ENCODE measurements around the gene LRRC55.

LRRC55 gene

DNA sequence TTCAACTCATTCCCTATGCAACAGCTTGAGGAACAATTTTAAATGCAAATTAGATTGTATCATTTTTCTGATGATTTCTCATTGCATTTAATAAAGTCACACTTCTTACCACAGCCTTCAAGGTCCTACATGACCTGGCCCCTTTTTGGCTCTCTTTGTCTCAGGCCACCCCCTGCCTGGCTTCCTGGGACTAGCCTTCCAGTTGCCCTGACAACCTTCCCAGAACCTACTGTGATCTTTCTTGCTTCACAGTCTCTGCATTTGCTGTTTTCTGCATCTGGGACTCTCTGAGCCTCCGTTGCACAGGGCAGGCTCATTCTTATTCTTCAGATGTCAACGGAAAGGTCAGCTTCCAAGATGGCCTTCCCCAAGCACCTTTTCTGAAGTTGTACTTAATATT is 42.4 kb downstream of the LRRC55 start:
- no peak for TF ChIP-seq SUZ12 (IDR thresholded peaks at IDR 0.05; ENCODE audit: extremely low read depth, insufficient read depth, insufficient read length)
- no peak for TF ChIP-seq ZNF274 (IDR thresholded peaks at IDR 0.05; ENCODE audit: low read depth, low read length)
- TF ChIP-seq YY1 (IDR thresholded peaks at IDR 0.05; ENCODE audit: insufficient read depth, insufficient read length), result no peak
- Histone ChIP-seq H3K9me3 (ENCODE audit: insufficient read depth, low read length) (no peaks in the 10 kb centered on the region; the same call in 1 of the 2 replicates), H3K4me1 (ENCODE audit: insufficient read depth, insufficient read length) (no peaks in the 10 kb centered on the region), H3K27me3 (ENCODE audit: insufficient read depth, insufficient read length) (no peaks in the 10 kb centered on the region), H3K36me3 (ENCODE audit: insufficient read depth, insufficient read length, low read length) (no peaks in the 10 kb centered on the region), H3K9ac (ENCODE audit: insufficient read length, low read depth) (no peak overlapping the region), H3K4me3 (ENCODE audit: insufficient read length, low read depth) (no peak overlapping the region)
- DNase-seq (ENCODE audit: low read depth, low spot score), result no peak

DNA sequence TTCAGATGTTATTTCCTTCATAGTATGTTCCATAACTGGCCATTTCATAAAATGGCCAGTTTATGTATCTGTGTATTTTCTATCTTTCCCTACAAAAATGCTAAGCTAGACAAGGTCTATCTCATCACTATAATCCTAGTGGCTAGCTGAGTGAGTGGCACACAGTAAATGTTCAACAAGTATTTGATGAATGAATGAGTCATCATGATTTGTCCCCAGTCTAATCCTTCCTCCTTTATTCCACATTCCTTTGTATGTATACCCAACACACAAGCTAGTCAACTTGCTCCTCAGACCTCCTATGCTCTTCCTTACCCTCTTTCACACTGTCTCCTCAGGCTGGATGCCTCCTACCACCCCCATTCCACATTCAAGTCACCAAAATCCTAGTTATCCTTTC is 42.8 kb downstream of the LRRC55 start:
- Histone ChIP-seq H3K36me3 (ENCODE audit: insufficient read depth, insufficient read length, low read length) (no peaks in the 10 kb centered on the region), H3K9ac (ENCODE audit: insufficient read length, low read depth) (no peak overlapping the region), H3K9me3 (ENCODE audit: insufficient read depth, low read length) (no peaks in the 10 kb centered on the region; the same call in 1 of the 2 replicates), H3K4me1 (ENCODE audit: insufficient read depth, insufficient read length) (no peaks in the 10 kb centered on the region), H3K27me3 (ENCODE audit: insufficient read depth, insufficient read length) (no peaks in the 10 kb centered on the region), H3K4me3 (ENCODE audit: insufficient read length, low read depth) (no peak overlapping the region)
- TF ChIP-seq SUZ12 (IDR thresholded peaks at IDR 0.05; ENCODE audit: extremely low read depth, insufficient read depth, insufficient read length), result no peak
- TF ChIP-seq YY1 (IDR thresholded peaks at IDR 0.05; ENCODE audit: insufficient read depth, insufficient read length), result no peak
- no peak for TF ChIP-seq ZNF274 (IDR thresholded peaks at IDR 0.05; ENCODE audit: low read depth, low read length)
- no peak for DNase-seq (ENCODE audit: low read depth, low spot score)

DNA sequence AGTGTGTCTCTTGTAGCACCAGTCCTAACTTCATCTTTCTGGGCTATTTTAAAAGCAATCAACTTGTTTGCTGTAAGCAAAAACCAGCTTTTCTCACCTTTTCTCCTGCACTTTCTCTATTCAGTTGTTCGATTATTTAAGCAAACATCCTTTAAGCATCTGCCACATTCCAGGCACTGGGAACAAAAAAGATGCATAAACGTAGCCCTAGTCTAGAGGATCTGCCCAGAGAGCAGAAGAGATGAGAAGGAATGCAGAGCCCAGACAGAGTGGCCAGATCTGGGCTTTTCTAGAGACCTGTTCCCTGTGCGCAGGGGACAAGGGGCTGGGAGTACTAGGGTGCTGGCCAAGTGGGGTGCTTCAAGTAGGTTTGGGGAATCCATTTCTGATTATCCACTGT is 46.8 kb downstream of the LRRC55 start:
- Histone ChIP-seq H3K4me3 (ENCODE audit: insufficient read length, low read depth) (no peak overlapping the region), H3K36me3 (ENCODE audit: insufficient read depth, insufficient read length, low read length) (no peaks in the 10 kb centered on the region), H3K9ac (ENCODE audit: insufficient read length, low read depth) (no peak overlapping the region), H3K27me3 (ENCODE audit: insufficient read depth, insufficient read length) (peaks cover 4% of the 10 kb centered on the region), H3K4me1 (ENCODE audit: insufficient read depth, insufficient read length) (peaks cover 5% of the 10 kb centered on the region), H3K9me3 (ENCODE audit: insufficient read depth, low read length) (no peaks in the 10 kb centered on the region; the same call in none of the 2 replicates)
- no peak for DNase-seq (ENCODE audit: low read depth, low spot score)
- TF ChIP-seq ZNF274 (IDR thresholded peaks at IDR 0.05; ENCODE audit: low read depth, low read length), result no peak
- TF ChIP-seq SUZ12 (IDR thresholded peaks at IDR 0.05; ENCODE audit: extremely low read depth, insufficient read depth, insufficient read length), result no peak

DNA sequence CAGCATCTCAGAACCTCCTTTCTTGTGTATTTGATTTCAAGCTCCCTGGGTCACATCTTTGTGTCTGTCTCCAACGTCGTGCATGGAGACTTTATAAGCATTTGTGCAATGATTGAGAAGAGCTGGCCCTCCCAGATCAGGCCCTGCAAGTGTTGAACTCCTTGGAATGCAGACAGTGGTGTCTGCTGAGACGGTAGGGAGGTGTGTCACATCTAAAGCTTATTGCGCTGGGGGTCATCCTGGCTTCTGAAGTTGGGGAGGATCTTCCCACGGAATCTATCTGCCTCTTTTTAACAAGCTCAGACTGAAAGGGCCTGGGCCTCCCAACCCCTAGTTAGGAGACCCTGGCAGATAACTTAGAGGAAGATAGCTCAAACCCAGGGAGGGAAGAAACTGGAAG is 48.6 kb downstream of the LRRC55 start:
- TF ChIP-seq ZNF274 (IDR thresholded peaks at IDR 0.05; ENCODE audit: low read depth, low read length) (no peak), SUZ12 (IDR thresholded peaks at IDR 0.05; ENCODE audit: extremely low read depth, insufficient read depth, insufficient read length) (no peak), YY1 (IDR thresholded peaks at IDR 0.05; ENCODE audit: insufficient read depth, insufficient read length) (no peak)
- Histone ChIP-seq H3K27me3 (ENCODE audit: insufficient read depth, insufficient read length) (peaks cover 4% of the 10 kb centered on the region), H3K4me3 (ENCODE audit: insufficient read length, low read depth) (no peak overlapping the region), H3K9me3 (ENCODE audit: insufficient read depth, low read length) (no peaks in the 10 kb centered on the region; the same call in none of the 2 replicates), H3K9ac (ENCODE audit: insufficient read length, low read depth) (no peak overlapping the region), H3K36me3 (ENCODE audit: insufficient read depth, insufficient read length, low read length) (no peaks in the 10 kb centered on the region), H3K4me1 (ENCODE audit: insufficient read depth, insufficient read length) (peaks cover 5% of the 10 kb centered on the region)
- no peak for DNase-seq (ENCODE audit: low read depth, low spot score)

DNA sequence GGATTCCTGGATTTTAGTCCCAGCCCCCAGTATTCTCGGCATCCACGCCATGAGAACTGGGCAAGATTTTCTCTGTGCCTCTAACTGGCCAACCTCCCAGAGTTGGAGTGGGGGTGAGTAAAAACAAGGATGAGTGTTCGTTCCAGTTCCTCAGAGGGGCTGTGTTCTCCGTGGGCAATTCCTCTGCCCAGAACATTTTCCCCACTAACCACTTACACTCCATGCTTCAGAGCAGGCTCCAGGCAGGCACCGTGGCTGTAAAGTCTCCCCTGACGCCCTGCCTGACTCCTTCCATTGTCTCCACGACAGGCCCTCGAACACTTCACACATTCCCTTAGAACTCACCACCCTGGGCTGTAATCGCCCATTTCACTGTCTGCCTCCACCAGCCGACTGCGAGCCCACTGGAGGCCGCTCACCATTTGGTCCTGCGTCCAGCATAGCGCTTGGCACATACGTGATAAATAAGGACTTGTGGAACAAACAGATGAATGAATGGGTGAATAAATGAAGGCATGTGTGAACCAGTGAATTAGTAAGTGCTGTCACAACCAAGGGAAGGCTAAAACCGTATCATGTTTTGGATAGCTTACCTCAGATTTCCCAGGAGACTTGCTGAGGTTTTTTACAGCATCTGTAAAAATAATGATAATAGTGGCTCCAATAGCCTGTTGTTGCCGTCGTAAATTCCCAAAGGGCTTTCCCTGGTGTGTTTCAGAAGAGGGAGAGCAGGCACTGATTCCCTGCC is 49.2 kb downstream of the LRRC55 start:
- peaks cover 9% of the 10 kb centered on the region for H3K4me1 ChIP-seq (ENCODE audit: insufficient read depth, insufficient read length)
- no peaks in the 10 kb centered on the region for H3K36me3 ChIP-seq (ENCODE audit: insufficient read depth, insufficient read length, low read length)
- peak overlapping the region; percentile 23 for H3K9ac ChIP-seq (ENCODE audit: insufficient read length, low read depth)
- no peaks in the 10 kb centered on the region; the same call in none of the 2 replicates for H3K9me3 ChIP-seq (ENCODE audit: insufficient read depth, low read length)
- no peak for TF ChIP-seq YY1 (IDR thresholded peaks at IDR 0.05; ENCODE audit: insufficient read depth, insufficient read length)
- TF ChIP-seq ZNF274 (IDR thresholded peaks at IDR 0.05; ENCODE audit: low read depth, low read length), result no peak
- TF ChIP-seq SUZ12 (IDR thresholded peaks at IDR 0.05; ENCODE audit: extremely low read depth, insufficient read depth, insufficient read length), result no peak
- no peak for DNase-seq (ENCODE audit: low read depth, low spot score)
- H3K27me3 ChIP-seq (ENCODE audit: insufficient read depth, insufficient read length), result peaks cover 4% of the 10 kb centered on the region
- no peak overlapping the region for H3K4me3 ChIP-seq (ENCODE audit: insufficient read length, low read depth)

DNA sequence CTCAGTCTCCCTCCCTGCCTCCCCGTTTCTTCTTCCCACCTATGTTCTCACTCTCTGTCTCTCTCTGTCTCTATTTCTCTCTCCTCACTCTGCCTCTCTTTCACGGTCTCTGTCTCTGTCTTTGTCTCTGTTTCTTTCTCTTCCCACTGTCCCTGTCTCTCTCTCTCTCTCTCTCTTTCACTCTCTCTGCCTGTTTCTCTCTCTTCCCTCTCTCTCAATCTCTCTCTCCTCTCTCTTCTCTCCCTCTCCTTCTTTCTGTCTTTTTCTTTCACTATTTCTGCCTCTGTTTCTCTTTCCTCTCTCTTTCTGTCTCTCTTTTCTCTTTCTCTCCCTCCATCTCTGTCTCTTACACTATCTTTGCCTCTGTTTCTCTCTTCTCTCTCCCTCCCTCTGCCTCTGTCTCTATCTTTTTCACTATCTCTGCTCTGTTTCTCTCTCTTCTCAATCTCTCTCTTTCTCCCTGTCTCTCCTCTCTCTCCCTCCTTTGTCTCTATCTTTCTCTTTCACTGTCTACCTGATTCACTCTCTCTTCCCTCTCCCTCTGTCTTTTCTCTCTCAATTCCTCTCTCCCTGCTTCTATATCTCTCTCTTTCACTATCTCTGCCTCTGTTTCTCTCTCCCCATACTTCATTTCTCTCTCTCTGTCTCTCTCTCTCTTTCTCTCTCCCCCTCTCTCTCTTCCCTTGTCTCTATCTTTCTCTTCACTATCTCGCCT is 49.9 kb downstream of the LRRC55 start:
- no peaks in the 10 kb centered on the region for H3K36me3 ChIP-seq (ENCODE audit: insufficient read depth, insufficient read length, low read length)
- H3K4me3 ChIP-seq (ENCODE audit: insufficient read length, low read depth), result no peak overlapping the region
- no peak for DNase-seq (ENCODE audit: low read depth, low spot score)
- H3K9ac ChIP-seq (ENCODE audit: insufficient read length, low read depth), result peak overlapping the region; percentile 23
- TF ChIP-seq YY1 (IDR thresholded peaks at IDR 0.05; ENCODE audit: insufficient read depth, insufficient read length), result no peak
- H3K4me1 ChIP-seq (ENCODE audit: insufficient read depth, insufficient read length), result peaks cover 15% of the 10 kb centered on the region
- no peaks in the 10 kb centered on the region; the same call in none of the 2 replicates for H3K9me3 ChIP-seq (ENCODE audit: insufficient read depth, low read length)
- peaks cover 4% of the 10 kb centered on the region for H3K27me3 ChIP-seq (ENCODE audit: insufficient read depth, insufficient read length)

- Histone ChIP-seq H3K9me3 (ENCODE audit: insufficient read depth, low read length) (no peaks in the 10 kb centered on the region; the same call in 1 of the 2 replicates), H3K9ac (ENCODE audit: insufficient read length, low read depth) (no peak overlapping the region), H3K4me3 (ENCODE audit: insufficient read length, low read depth) (no peak overlapping the region), H3K27me3 (ENCODE audit: insufficient read depth, insufficient read length) (peaks cover 4% of the 10 kb centered on the region), H3K4me1 (ENCODE audit: insufficient read depth, insufficient read length) (peaks cover 20% of the 10 kb centered on the region), H3K36me3 (ENCODE audit: insufficient read depth, insufficient read length, low read length) (no peaks in the 10 kb centered on the region)
- no peak for DNase-seq (ENCODE audit: low read depth, low spot score)
- TF ChIP-seq ZNF274 (IDR thresholded peaks at IDR 0.05; ENCODE audit: low read depth, low read length), result no peak
- no peak for TF ChIP-seq YY1 (IDR thresholded peaks at IDR 0.05; ENCODE audit: insufficient read depth, insufficient read length)
- no peak for TF ChIP-seq SUZ12 (IDR thresholded peaks at IDR 0.05; ENCODE audit: extremely low read depth, insufficient read depth, insufficient read length)
Measured at GRCh38 chr11:57233702-57234101, 51.9 kb downstream of the LRRC55 start.

Data from NT2/D1 (cell line).